Liver (tissue), 9 donors: ENCODE data around the gene PCAT7. TPM values are rescaled to one million over a fixed set of nuclear protein-coding genes. Genes with fewer than 3 reads are reported as not detected.

ENCODE experiments used
- DNase-seq: peaks from one replicate; pipeline ENCODE4 v3.0.0-alpha.2; 2017; ENCODE audit warnings: low spot score
- H3K27ac ChIP-seq, 2 donors: one replicate each; pipeline ENCODE4 v1.7.0; 2013; ENCODE audit warnings: inconsistent platforms in 2 of 2, low read length in 2 of 2, control low read depth in 1 of 2, low read depth in 1 of 2, mild to moderate bottlenecking in 1 of 2
- H3K27me3 ChIP-seq, 4 donors: one replicate each; pipeline versions ENCODE4 v1.6.1 to v1.7.0; 2013; ENCODE audit warnings: low read length in 3 of 4, inconsistent platforms in 1 of 4, mild to moderate bottlenecking in 1 of 4, moderate library complexity in 1 of 4; ENCODE audit not compliant: control insufficient read depth in 4 of 4, insufficient read depth in 4 of 4
- H3K36me3 ChIP-seq, 4 donors: one replicate each; pipeline versions ENCODE4 v1.6.1 to v1.7.0; 2013; ENCODE audit warnings: low read length in 3 of 4, mild to moderate bottlenecking in 3 of 4, low read depth in 1 of 4, moderate library complexity in 1 of 4; ENCODE audit not compliant: control insufficient read depth in 4 of 4, insufficient read depth in 3 of 4
- H3K4me1 ChIP-seq, 4 donors: one replicate each; pipeline versions ENCODE4 v1.6.1 to v1.7.0; 2013; ENCODE audit warnings: low read length in 3 of 4, mild to moderate bottlenecking in 3 of 4, moderate library complexity in 1 of 4; ENCODE audit not compliant: control insufficient read depth in 4 of 4, insufficient read depth in 4 of 4
- H3K4me3 ChIP-seq, 3 donors: one replicate each; pipeline versions ENCODE4 v1.6.1 to v1.7.0; 2013; ENCODE audit warnings: low read length in 3 of 3, control low read depth in 1 of 3, low read depth in 1 of 3, mild to moderate bottlenecking in 1 of 3
- H3K9ac ChIP-seq, 2 donors: one replicate each; pipeline ENCODE4 v1.7.0; 2013; ENCODE audit warnings: low read length in 2 of 2, mild to moderate bottlenecking in 2 of 2, moderate library complexity in 2 of 2, control low read depth in 1 of 2, low read depth in 1 of 2
- H3K9me3 ChIP-seq, 4 donors: one replicate each; pipeline versions ENCODE4 v1.6.1 to v1.7.0; 2013; ENCODE audit warnings: low read length in 3 of 4; ENCODE audit not compliant: control insufficient read depth in 4 of 4
- EGR1 ChIP-seq, 2 donors: IDR thresholded peaks; 2 replicates each; pipeline ENCODE4 v1.6.1; 2016 to 2018; ENCODE audit warnings: antibody characterized with exemption in 2 of 2, low read depth in 2 of 2
- FOXA1 ChIP-seq: IDR thresholded peaks from 2 replicates; pipeline ENCODE4 v1.6.1; 2016; ENCODE audit warnings: antibody characterized with exemption
- FOXA2 ChIP-seq: IDR thresholded peaks from 2 replicates; pipeline ENCODE4 v1.6.1; 2016; ENCODE audit warnings: antibody characterized with exemption
- GABPA ChIP-seq, 2 donors: IDR thresholded peaks in 1 of 2; conservative IDR thresholded peaks in 1 of 2; 2 replicates each; pipeline ENCODE4 v1.6.1; 2016; ENCODE audit warnings: antibody characterized with exemption in 2 of 2, mild to moderate bottlenecking in 1 of 2, moderate library complexity in 1 of 2
- HNF4A ChIP-seq, 2 donors: conservative IDR thresholded peaks; 2 replicates each; pipeline ENCODE4 v1.6.1; 2016; ENCODE audit warnings: antibody characterized with exemption in 2 of 2, mild to moderate bottlenecking in 2 of 2
- HNF4G ChIP-seq: IDR thresholded peaks from 2 replicates; pipeline ENCODE4 v1.6.1; 2016; ENCODE audit warnings: antibody characterized with exemption
- JUND ChIP-seq, 2 donors: IDR thresholded peaks; 2 replicates each; pipeline ENCODE4 v1.6.1; 2016; ENCODE audit warnings: antibody characterized with exemption in 2 of 2
- MAX ChIP-seq: IDR thresholded peaks from 2 replicates; pipeline ENCODE4 v1.6.1; 2016; ENCODE audit warnings: antibody characterized with exemption
- NR2F2 ChIP-seq: IDR thresholded peaks from 2 replicates; pipeline ENCODE4 v1.6.1; 2016; ENCODE audit warnings: antibody characterized with exemption
- RAD21 ChIP-seq, 2 donors: IDR thresholded peaks; 2 replicates each; pipeline ENCODE4 v1.6.1; 2016; ENCODE audit warnings: antibody characterized with exemption in 2 of 2, mild to moderate bottlenecking in 2 of 2
- REST ChIP-seq: IDR thresholded peaks from 2 replicates; pipeline ENCODE4 v1.6.1; 2016; ENCODE audit warnings: antibody characterized with exemption, mild to moderate bottlenecking
- RXRA ChIP-seq, 2 donors: IDR thresholded peaks; 2 replicates each; pipeline ENCODE4 v1.6.1; 2017 to 2018; ENCODE audit warnings: antibody characterized with exemption in 2 of 2, mild to moderate bottlenecking in 1 of 2
- SP1 ChIP-seq: IDR thresholded peaks from 2 replicates; pipeline ENCODE4 v1.6.1; 2018; ENCODE audit warnings: antibody characterized with exemption, mild to moderate bottlenecking
- TAF1 ChIP-seq: conservative IDR thresholded peaks from 2 replicates; pipeline ENCODE4 v1.6.1; 2016; ENCODE audit warnings: antibody characterized with exemption, mild to moderate bottlenecking
- YY1 ChIP-seq: IDR thresholded peaks from 2 replicates; pipeline ENCODE4 v1.6.1; 2016; ENCODE audit warnings: antibody characterized with exemption, mild to moderate bottlenecking
- WGBS: extraction: QIAGEN DNeasy Blood & Tissue Kit; methylation state at CpG from one replicate; pipeline ENCODE4 v1.1.7; 2013; 5-methylcytosine and 5-hydroxymethylcytosine counted together
- polyA plus RNA-seq, 2 donors: library from polyadenylated mRNA; stranded (reverse) in 1 of 2; unstranded in 1 of 2; fragments of 200-250 nt in 1 of 2; fragments of >200 nt in 1 of 2; fragmentation: Nextera tagmentation in 1 of 2; extraction: Ambion mirVana in 1 of 2; gene quantifications; one replicate each; pipeline versions ENCODE4 v1.2.1 to v1.2.3, GENCODE V29; 2013 to 2015
- total RNA-seq, 2 donors: library from RNA; depleted of rRNA; stranded (reverse); fragments of >200 nt; gene quantifications; one replicate each; pipeline ENCODE4 v1.2.3, GENCODE V29; 2014
- TF ChIP-seq, protein P1 (sequence below): IDR thresholded peaks from 2 replicates; pipeline ENCODE4 v1.6.1; 2016; ENCODE audit warnings: antibody characterized with exemption
- TF ChIP-seq, protein P2 (sequence below): fragments of 150-350 bp; IDR thresholded peaks from 2 replicates; pipeline ENCODE4 v1.5.1; 2017; ENCODE audit warnings: improper control_type of control experiment, low read depth, low read length; ENCODE audit not compliant: missing input control
- TF ChIP-seq, protein P3 (sequence below): IDR thresholded peaks from 2 replicates; pipeline ENCODE4 v1.6.1; 2016; ENCODE audit warnings: antibody characterized with exemption
- donor health status: healthy.
- donor health status: healthy.
- donor health status: healthy.
- donor health status: healthy.
- donor health status: healthy.

The PCAT7 gene
- total and polyA plus RNA-seq, 4 donors: 0.19 to 0.95 (median 0.69) TPM

- 39% methylated on average over 16 of the region's 16 CpGs for WGBS
- Histone ChIP-seq H3K9me3 (no peaks in the 10 kb centered on the region), H3K9ac (peak overlapping the region; percentile 51 to 81), H3K27me3 (no peaks in the 10 kb centered on the region), H3K36me3 (peaks cover 0 to 4% (median 2%) of the 10 kb centered on the region in 4 donors), H3K27ac (peak overlapping the region; percentile 92 to 93), H3K4me1 (peaks cover 3 to 15% (median 10%) of the 10 kb centered on the region in 4 donors), H3K4me3 (peak overlapping the region; percentile 60 to 85 (median 78))
- DNase-seq: no peak
- TF ChIP-seq HNF4A (conservative IDR thresholded peaks at IDR 0.05) (no peak), GABPA (IDR thresholded peaks at IDR 0.05 in 1 of 2, conservative IDR thresholded peaks at IDR 0.05 in 1 of 2) (no peak), RAD21 (IDR thresholded peaks at IDR 0.05) (no peak), YY1 (no peak), MAX (no peak), HNF4G (no peak), NR2F2 (no peak), REST (no peak), JUND (IDR thresholded peaks at IDR 0.05) (no peak), FOXA2 (no peak), RXRA (IDR thresholded peaks at IDR 0.05) (no peak), SP1 (no peak), FOXA1 (no peak), EGR1 (IDR thresholded peaks at IDR 0.05; ENCODE audit: low read depth in 2 of 2) (no peak), TAF1 (no peak)
- TF ChIP-seq, protein P1, sequence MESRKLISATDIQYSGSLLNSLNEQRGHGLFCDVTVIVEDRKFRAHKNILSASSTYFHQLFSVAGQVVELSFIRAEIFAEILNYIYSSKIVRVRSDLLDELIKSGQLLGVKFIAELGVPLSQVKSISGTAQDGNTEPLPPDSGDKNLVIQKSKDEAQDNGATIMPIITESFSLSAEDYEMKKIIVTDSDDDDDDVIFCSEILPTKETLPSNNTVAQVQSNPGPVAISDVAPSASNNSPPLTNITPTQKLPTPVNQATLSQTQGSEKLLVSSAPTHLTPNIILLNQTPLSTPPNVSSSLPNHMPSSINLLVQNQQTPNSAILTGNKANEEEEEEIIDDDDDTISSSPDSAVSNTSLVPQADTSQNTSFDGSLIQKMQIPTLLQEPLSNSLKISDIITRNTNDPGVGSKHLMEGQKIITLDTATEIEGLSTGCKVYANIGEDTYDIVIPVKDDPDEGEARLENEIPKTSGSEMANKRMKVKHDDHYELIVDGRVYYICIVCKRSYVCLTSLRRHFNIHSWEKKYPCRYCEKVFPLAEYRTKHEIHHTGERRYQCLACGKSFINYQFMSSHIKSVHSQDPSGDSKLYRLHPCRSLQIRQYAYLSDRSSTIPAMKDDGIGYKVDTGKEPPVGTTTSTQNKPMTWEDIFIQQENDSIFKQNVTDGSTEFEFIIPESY: no peak
- TF ChIP-seq, protein P2, sequence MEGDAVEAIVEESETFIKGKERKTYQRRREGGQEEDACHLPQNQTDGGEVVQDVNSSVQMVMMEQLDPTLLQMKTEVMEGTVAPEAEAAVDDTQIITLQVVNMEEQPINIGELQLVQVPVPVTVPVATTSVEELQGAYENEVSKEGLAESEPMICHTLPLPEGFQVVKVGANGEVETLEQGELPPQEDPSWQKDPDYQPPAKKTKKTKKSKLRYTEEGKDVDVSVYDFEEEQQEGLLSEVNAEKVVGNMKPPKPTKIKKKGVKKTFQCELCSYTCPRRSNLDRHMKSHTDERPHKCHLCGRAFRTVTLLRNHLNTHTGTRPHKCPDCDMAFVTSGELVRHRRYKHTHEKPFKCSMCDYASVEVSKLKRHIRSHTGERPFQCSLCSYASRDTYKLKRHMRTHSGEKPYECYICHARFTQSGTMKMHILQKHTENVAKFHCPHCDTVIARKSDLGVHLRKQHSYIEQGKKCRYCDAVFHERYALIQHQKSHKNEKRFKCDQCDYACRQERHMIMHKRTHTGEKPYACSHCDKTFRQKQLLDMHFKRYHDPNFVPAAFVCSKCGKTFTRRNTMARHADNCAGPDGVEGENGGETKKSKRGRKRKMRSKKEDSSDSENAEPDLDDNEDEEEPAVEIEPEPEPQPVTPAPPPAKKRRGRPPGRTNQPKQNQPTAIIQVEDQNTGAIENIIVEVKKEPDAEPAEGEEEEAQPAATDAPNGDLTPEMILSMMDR: no peak
- TF ChIP-seq, protein P3, sequence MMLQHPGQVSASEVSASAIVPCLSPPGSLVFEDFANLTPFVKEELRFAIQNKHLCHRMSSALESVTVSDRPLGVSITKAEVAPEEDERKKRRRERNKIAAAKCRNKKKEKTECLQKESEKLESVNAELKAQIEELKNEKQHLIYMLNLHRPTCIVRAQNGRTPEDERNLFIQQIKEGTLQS: no peak
Observed at GRCh38 chr9:94554078-94554438, 825 bp upstream of the PCAT7 start.
